HepG2 (cell line): Measurements from ENCODE around the gene FDPS. TPM values are rescaled to one million over a fixed set of nuclear protein-coding genes. Genes with fewer than 3 reads are reported as not detected.

Experiments
- BCL6 ChIP-seq: IDR thresholded peaks from 2 replicates; pipeline ENCODE4 v1.6.1; 2016; ENCODE audit warnings: missing genetic modification reagents, missing compliant biosample characterization
- CCDC6 ChIP-seq: sonication (generic); formaldehyde crosslinking; IDR thresholded peaks from 2 replicates; pipeline ENCODE4 v1.8.1; 2022; ENCODE audit warnings: mild to moderate bottlenecking, missing genetic modification reagents, moderate library complexity
- GLI4 ChIP-seq: sonication (generic); formaldehyde crosslinking; IDR thresholded peaks from 2 replicates; pipeline ENCODE4 v1.5.1; 2020; ENCODE audit warnings: missing genetic modification reagents, mild to moderate bottlenecking, moderate library complexity, borderline replicate concordance
- HMG20B ChIP-seq: conservative IDR thresholded peaks from 2 replicates; pipeline ENCODE4 v1.6.1; 2016; ENCODE audit warnings: missing genetic modification reagents, missing compliant biosample characterization
- NFIC ChIP-seq: IDR thresholded peaks from 2 replicates; pipeline ENCODE4 v1.6.1; 2012; ENCODE audit warnings: mild to moderate bottlenecking, low read length, inconsistent platforms
- NFYB ChIP-seq: sonication (generic); formaldehyde crosslinking; IDR thresholded peaks from 2 replicates; pipeline ENCODE4 v1.4.0; 2020; ENCODE audit warnings: missing genetic modification reagents
- STAT5B ChIP-seq: sonication (generic); formaldehyde crosslinking; IDR thresholded peaks from 2 replicates; pipeline ENCODE4 v1.4.0; 2020; ENCODE audit warnings: missing genetic modification reagents
- TCF12 ChIP-seq, 2 experiments: fragments of 450-650 bp in 1 of 2; sonication (generic) in 1 of 2; formaldehyde crosslinking in 1 of 2; IDR thresholded peaks; 2 replicates each; pipeline versions ENCODE4 v1.6.1 to v1.8.0; 2017 to 2022; ENCODE audit warnings: antibody characterized with exemption in 1 of 2, mild to moderate bottlenecking in 1 of 2, missing genetic modification reagents in 1 of 2, moderate library complexity in 1 of 2
- ZNF333 ChIP-seq: sonication (generic); formaldehyde crosslinking; IDR thresholded peaks from 2 replicates; pipeline ENCODE4 v1.4.0; 2020; ENCODE audit warnings: mild to moderate bottlenecking, missing genetic modification reagents, borderline replicate concordance
- ZNF343 ChIP-seq: sonication (generic); formaldehyde crosslinking; IDR thresholded peaks from 2 replicates; pipeline ENCODE4 v1.4.0; 2020; ENCODE audit warnings: mild to moderate bottlenecking, missing genetic modification reagents
- ZNF773 ChIP-seq: sonication (generic); formaldehyde crosslinking; IDR thresholded peaks from 2 replicates; pipeline ENCODE4 v1.4.0; 2020; ENCODE audit warnings: missing genetic modification reagents, borderline replicate concordance
- ZNF879 ChIP-seq: sonication (generic); formaldehyde crosslinking; IDR thresholded peaks from 2 replicates; pipeline ENCODE4 v1.8.1; 2023; ENCODE audit warnings: missing genetic modification reagents
- ZSCAN21 ChIP-seq: sonication (generic); formaldehyde crosslinking; IDR thresholded peaks from 2 replicates; pipeline ENCODE4 v1.8.0; 2022; ENCODE audit warnings: mild to moderate bottlenecking, missing genetic modification reagents, moderate library complexity, borderline replicate concordance
- polyA plus RNA-seq, 8 experiments: library from polyadenylated mRNA; depleted of rRNA in 3 of 8; stranded (reverse) in 7 of 8; unstranded in 1 of 8; fragments of >200 nt; fragmentation: Illumina TruSeq in 4 of 8; extraction: Trizol in 4 of 8; gene quantifications; 2 replicates each; pipeline versions ENCODE4 v1.2.1 to v1.2.3, GENCODE V29; 2011 to 2016; ENCODE audit warnings: low read depth in 4 of 8, missing spikeins in 1 of 8, mixed read lengths in 1 of 8; ENCODE audit not compliant: insufficient read depth in 1 of 8
- total RNA-seq, 5 experiments: library from RNA; depleted of rRNA; stranded (reverse); fragments of >200 nt; fragmentation: Illumina TruSeq; extraction: Trizol; gene quantifications; 2 replicates each; pipeline ENCODE4 v1.2.3, GENCODE V29; 2016; ENCODE audit warnings: low read depth in 1 of 5
- TF ChIP-seq, protein P1 (sequence below): sonication (generic); formaldehyde crosslinking; IDR thresholded peaks from 2 replicates; pipeline ENCODE4 v1.5.0; 2020; ENCODE audit warnings: missing genetic modification reagents
- TF ChIP-seq, protein P2 (sequence below): sonication (generic); formaldehyde crosslinking; IDR thresholded peaks from 2 replicates; pipeline ENCODE4 v1.8.0; 2022; ENCODE audit warnings: missing genetic modification reagents, mild to moderate bottlenecking, borderline replicate concordance

Gene FDPS
- total and polyA plus RNA-seq, 2 of the 13 experiments (the other 11 are each of a cell fraction or from before 2014, with no cell fraction given): 264 to 519 TPM

DNA sequence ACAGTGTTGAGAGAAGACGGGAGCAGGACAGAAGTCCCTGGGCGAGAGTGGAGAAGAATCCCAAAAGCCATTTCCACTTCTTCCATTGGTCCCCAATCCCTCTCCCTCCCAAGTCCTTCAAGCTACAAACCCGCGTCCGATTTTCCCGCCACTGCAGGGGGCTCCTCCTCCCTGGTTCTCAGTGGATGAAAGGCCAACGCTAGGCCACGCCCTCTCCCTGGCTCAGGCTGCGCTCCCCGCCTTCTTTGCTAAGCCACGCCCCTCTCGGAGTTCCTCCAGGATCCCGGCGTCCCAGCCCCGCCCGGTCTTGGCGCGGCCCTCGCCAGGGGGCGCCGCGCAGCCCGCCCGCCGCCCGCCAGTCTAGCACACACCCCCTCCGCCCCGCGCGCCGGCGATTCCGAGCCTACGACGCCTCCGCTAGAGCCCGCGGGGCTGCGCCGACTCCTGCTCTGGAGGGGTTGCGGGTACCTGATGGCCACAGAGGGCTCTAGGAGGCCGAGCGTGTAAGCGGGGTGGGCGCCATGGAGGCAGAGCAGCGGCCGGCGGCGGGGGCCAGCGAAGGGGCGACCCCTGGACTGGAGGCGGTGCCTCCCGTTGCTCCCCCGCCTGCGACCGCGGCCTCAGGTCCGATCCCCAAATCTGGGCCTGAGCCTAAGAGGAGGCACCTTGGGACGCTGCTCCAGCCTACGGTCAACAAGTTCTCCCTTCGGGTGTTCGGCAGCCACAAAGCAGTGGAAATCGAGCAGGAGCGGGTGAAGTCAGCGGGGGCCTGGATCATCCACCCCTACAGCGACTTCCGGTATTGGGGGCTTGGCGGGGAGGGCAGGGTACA, 31.4 kb upstream of the FDPS start, which contains the start of gene HCN3 (continued):
- no peak for TF ChIP-seq ZNF879 (CRISPR knock-in tag)
- TF ChIP-seq BCL6 (CRISPR knock-in tag): no peak
- TF ChIP-seq, protein P1, sequence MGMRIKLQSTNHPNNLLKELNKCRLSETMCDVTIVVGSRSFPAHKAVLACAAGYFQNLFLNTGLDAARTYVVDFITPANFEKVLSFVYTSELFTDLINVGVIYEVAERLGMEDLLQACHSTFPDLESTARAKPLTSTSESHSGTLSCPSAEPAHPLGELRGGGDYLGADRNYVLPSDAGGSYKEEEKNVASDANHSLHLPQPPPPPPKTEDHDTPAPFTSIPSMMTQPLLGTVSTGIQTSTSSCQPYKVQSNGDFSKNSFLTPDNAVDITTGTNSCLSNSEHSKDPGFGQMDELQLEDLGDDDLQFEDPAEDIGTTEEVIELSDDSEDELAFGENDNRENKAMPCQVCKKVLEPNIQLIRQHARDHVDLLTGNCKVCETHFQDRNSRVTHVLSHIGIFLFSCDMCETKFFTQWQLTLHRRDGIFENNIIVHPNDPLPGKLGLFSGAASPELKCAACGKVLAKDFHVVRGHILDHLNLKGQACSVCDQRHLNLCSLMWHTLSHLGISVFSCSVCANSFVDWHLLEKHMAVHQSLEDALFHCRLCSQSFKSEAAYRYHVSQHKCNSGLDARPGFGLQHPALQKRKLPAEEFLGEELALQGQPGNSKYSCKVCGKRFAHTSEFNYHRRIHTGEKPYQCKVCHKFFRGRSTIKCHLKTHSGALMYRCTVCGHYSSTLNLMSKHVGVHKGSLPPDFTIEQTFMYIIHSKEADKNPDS (CRISPR knock-in tag): no peak
- TF ChIP-seq, protein P2, sequence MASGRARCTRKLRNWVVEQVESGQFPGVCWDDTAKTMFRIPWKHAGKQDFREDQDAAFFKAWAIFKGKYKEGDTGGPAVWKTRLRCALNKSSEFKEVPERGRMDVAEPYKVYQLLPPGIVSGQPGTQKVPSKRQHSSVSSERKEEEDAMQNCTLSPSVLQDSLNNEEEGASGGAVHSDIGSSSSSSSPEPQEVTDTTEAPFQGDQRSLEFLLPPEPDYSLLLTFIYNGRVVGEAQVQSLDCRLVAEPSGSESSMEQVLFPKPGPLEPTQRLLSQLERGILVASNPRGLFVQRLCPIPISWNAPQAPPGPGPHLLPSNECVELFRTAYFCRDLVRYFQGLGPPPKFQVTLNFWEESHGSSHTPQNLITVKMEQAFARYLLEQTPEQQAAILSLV: peak; percentile 89; the same call in 1 of the 2 replicates
- no peak for TF ChIP-seq GLI4
- no peak for TF ChIP-seq TCF12 (IDR thresholded peaks at IDR 0.05)
- TF ChIP-seq TCF12 (CRISPR knock-in tag; IDR thresholded peaks at IDR 0.05): no peak
- no peak for TF ChIP-seq ZNF343 (CRISPR knock-in tag)
- no peak for TF ChIP-seq ZNF773 (CRISPR knock-in tag)
- no peak for TF ChIP-seq HMG20B (CRISPR knock-in tag)
- peak; percentile 61; the same call in 1 of the 2 replicates for TF ChIP-seq ZNF333 (CRISPR knock-in tag)
- peak; percentile 89 for TF ChIP-seq CCDC6 (CRISPR knock-in tag)
- 0 out of 2 replicates have a peak, but pooled peaks have one; percentile 60 for TF ChIP-seq ZSCAN21 (CRISPR knock-in tag)
- no peak for TF ChIP-seq STAT5B (CRISPR knock-in tag)
- TF ChIP-seq NFYB (CRISPR knock-in tag): peak; percentile 68
- no peak for TF ChIP-seq NFIC
